KMS-11 (cell line): ENCODE data around the gene NLGN1.

Source experiments
- H2AFZ ChIP-seq: fragments of 200-600 bp; sonication (generic); 2 replicates; pipeline ENCODE4 v1.6.1; 2016; ENCODE audit warnings: antibody characterized with exemption, mixed run types, low read depth
- H3K27ac ChIP-seq: fragments of 200-600 bp; sonication (generic); 2 replicates; pipeline ENCODE4 v1.6.1; 2016; ENCODE audit warnings: mild to moderate bottlenecking, mixed run types
- H3K27me3 ChIP-seq: fragments of 200-600 bp; sonication (generic); 2 replicates; pipeline ENCODE4 v1.6.1; 2017; ENCODE audit warnings: mild to moderate bottlenecking, low read depth, mixed run types, moderate library complexity; ENCODE audit not compliant: insufficient read depth
- H3K36me3 ChIP-seq: fragments of 200-600 bp; sonication (generic); 2 replicates; pipeline ENCODE4 v1.6.1; 2017; ENCODE audit warnings: mild to moderate bottlenecking, mixed run types; ENCODE audit not compliant: insufficient read depth
- H3K4me1 ChIP-seq: fragments of 200-600 bp; sonication (generic); 2 replicates; pipeline ENCODE4 v1.6.1; 2016; ENCODE audit warnings: mild to moderate bottlenecking, low read depth, mixed run types; ENCODE audit not compliant: poor library complexity, severe bottlenecking
- H3K4me2 ChIP-seq: fragments of 200-600 bp; sonication (generic); 2 replicates; pipeline ENCODE4 v1.7.0; 2016; ENCODE audit warnings: mild to moderate bottlenecking, mixed run types
- H3K4me3 ChIP-seq: fragments of 200-600 bp; sonication (generic); IDR thresholded peaks from 2 replicates; pipeline ENCODE4 v1.6.1; 2017; ENCODE audit warnings: low read depth, low read length, mixed read lengths; ENCODE audit not compliant: insufficient read depth
- H3K79me2 ChIP-seq: fragments of 200-600 bp; sonication (generic); 2 replicates; pipeline ENCODE4 v1.6.1; 2016; ENCODE audit warnings: low read depth, mixed run types; ENCODE audit not compliant: insufficient read depth
- H3K9ac ChIP-seq: fragments of 200-600 bp; sonication (generic); 2 replicates; pipeline ENCODE4 v1.6.1; 2016; ENCODE audit warnings: mild to moderate bottlenecking, mixed run types
- H4K20me1 ChIP-seq: fragments of 200-600 bp; sonication (generic); 2 replicates; pipeline ENCODE4 v1.6.1; 2016; ENCODE audit warnings: mild to moderate bottlenecking, mixed run types; ENCODE audit not compliant: insufficient read depth
- CTCF ChIP-seq: fragments of 200-600 bp; sonication (generic); conservative IDR thresholded peaks from 2 replicates; pipeline ENCODE4 v1.6.1; 2017; ENCODE audit warnings: low read depth, mild to moderate bottlenecking, antibody characterized with exemption, low read length, moderate library complexity, mixed read lengths

The NLGN1 gene

DNA sequence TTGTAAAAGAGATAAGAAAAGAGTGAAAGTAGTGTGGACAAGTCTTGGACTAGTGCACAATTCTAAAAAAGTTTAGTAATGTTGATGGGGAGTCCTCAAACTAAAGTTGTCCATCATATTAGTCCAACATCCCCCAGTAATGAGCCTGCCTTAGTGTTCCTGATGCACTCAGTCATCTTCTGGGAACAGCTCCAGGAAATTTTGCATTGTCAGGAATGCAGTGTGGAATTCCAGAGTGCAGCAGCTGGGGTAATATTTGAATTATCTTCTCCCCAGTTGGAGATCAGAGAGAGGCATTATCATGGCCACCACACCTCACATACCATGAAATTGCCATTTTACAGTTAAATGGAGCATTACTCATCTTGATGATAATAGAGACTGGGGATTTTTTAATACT, 932.8 kb downstream of the NLGN1 start:
- no peaks in the 10 kb centered on the region for H3K79me2 ChIP-seq
- H3K4me2 ChIP-seq: no peak overlapping the region
- no peak overlapping the region for H2AFZ ChIP-seq
- H3K36me3 ChIP-seq: no peaks in the 10 kb centered on the region
- H4K20me1 ChIP-seq: no peaks in the 10 kb centered on the region
- no peak overlapping the region for H3K4me3 ChIP-seq
- no peaks in the 10 kb centered on the region for H3K4me1 ChIP-seq
- no peak for TF ChIP-seq CTCF
- no peaks in the 10 kb centered on the region for H3K27me3 ChIP-seq
- H3K9ac ChIP-seq: no peak overlapping the region
- no peak overlapping the region for H3K27ac ChIP-seq

- H4K20me1 ChIP-seq: no peaks in the 10 kb centered on the region
- H3K4me1 ChIP-seq: no peaks in the 10 kb centered on the region
- H3K79me2 ChIP-seq: no peaks in the 10 kb centered on the region
- H3K27me3 ChIP-seq: no peaks in the 10 kb centered on the region
- H3K4me3 ChIP-seq: no peak overlapping the region
- H2AFZ ChIP-seq: no peak overlapping the region
- H3K4me2 ChIP-seq: no peak overlapping the region
- no peaks in the 10 kb centered on the region for H3K36me3 ChIP-seq
- H3K27ac ChIP-seq: no peak overlapping the region
- H3K9ac ChIP-seq: no peak overlapping the region
- no peak for TF ChIP-seq CTCF
Measured at GRCh38 chr3:174331095-174331800, 933.7 kb downstream of the NLGN1 start.

- H3K4me2 ChIP-seq: no peak overlapping the region
- H3K4me3 ChIP-seq: no peak overlapping the region
- H3K79me2 ChIP-seq: no peaks in the 10 kb centered on the region
- H2AFZ ChIP-seq: no peak overlapping the region
- no peaks in the 10 kb centered on the region for H3K4me1 ChIP-seq
- no peaks in the 10 kb centered on the region for H3K36me3 ChIP-seq
- no peaks in the 10 kb centered on the region for H3K27me3 ChIP-seq
- TF ChIP-seq CTCF: no peak
- no peaks in the 10 kb centered on the region for H4K20me1 ChIP-seq
- H3K27ac ChIP-seq: no peak overlapping the region
- H3K9ac ChIP-seq: no peak overlapping the region
Measured at GRCh38 chr3:174332391-174332790, 934.8 kb downstream of the NLGN1 start.

DNA sequence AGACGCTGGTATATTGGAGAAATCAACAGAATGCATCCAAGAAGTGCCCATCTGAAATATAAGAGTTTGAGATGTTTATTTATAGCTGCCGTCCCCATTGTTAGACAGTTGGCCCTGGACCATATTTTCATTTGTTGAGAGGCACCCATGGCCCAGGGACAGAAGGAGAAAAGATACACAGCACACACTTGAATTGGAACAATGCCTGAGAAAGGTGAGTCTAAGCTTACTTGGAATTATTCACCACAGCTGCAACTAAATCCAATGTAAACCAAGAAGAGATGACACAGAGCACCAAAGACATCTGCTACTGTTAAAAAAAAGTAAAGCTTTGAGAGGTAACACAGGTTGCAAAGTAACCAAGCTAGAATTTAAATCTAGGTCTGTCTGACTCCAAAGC, 936.1 kb downstream of the NLGN1 start:
- no peak overlapping the region for H3K4me2 ChIP-seq

More for the DNA sequence above, 936.1 kb downstream of the NLGN1 start:
- Histone ChIP-seq H3K4me3 (no peak overlapping the region), H3K27me3 (no peaks in the 10 kb centered on the region), H3K9ac (no peak overlapping the region), H3K27ac (no peak overlapping the region), H3K79me2 (no peaks in the 10 kb centered on the region), H2AFZ (no peak overlapping the region), H3K36me3 (no peaks in the 10 kb centered on the region), H4K20me1 (no peaks in the 10 kb centered on the region), H3K4me1 (no peaks in the 10 kb centered on the region)
- TF ChIP-seq CTCF: no peak
